Erythroblast (primary cell): Measurements from ENCODE around the gene RANGAP1.

ENCODE experiments used
- DNase-seq, 2 experiments: peaks; one replicate each; lab custom pipeline; 2025; lab: John Stamatoyannopoulos, UW
- GATA1 ChIP-seq: IDR thresholded peaks from 2 replicates; pipeline ENCODE4 v1.6.1; 2011; ENCODE audit warnings: low read depth, mild to moderate bottlenecking, control low read depth, low read length, moderate library complexity
- POLR2A ChIP-seq: IDR thresholded peaks from 2 replicates; pipeline ENCODE4 v1.6.1; 2011; ENCODE audit warnings: mild to moderate bottlenecking, low read length

The RANGAP1 gene

GRCh38 chr22:41226723-41227655 lies 59.0 kb downstream of the RANGAP1 start:
- no peak for DNase-seq
- TF ChIP-seq POLR2A (no peak), GATA1 (no peak)

- no peak for DNase-seq
- TF ChIP-seq POLR2A = no peak
- no peak for TF ChIP-seq GATA1
Measured at GRCh38 chr22:41223535-41223934, 62.5 kb downstream of the RANGAP1 start.

GRCh38 chr22:41222846-41223507 lies 63.0 kb downstream of the RANGAP1 start:
- DNase-seq = no peak
- TF ChIP-seq GATA1 (no peak), POLR2A (no peak)

- peak; percentile 26 for TF ChIP-seq POLR2A
- no peak for TF ChIP-seq GATA1
- DNase-seq = peak; percentile 66 to 85
Measured at GRCh38 chr22:41217553-41218157, 68.3 kb downstream of the RANGAP1 start.

- no peak for DNase-seq
- no peak for TF ChIP-seq POLR2A
Measured at GRCh38 chr22:41216984-41217383, 69.0 kb downstream of the RANGAP1 start.

DNA sequence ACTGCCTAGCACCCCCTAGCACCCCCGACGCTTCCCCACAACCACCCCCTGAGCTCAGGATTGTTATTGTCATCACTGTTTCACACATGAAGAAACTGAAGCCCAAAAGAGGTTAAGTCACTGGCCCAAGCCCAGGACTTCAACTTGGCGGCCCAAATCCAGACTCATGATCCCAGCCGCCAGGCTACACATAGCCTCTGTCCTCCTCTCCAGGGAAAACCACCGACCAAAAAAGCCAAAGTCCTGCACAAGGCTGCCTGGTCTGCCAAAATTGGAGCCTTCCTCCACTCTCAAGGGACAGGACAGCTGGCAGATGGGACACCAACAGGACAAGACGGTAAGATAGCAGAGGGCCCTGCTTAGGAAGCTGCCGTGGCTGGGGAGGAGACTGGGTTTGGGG lies 70.1 kb downstream of the RANGAP1 start:
- TF ChIP-seq GATA1 (no peak), POLR2A (no peak)
- no peak for DNase-seq

DNA sequence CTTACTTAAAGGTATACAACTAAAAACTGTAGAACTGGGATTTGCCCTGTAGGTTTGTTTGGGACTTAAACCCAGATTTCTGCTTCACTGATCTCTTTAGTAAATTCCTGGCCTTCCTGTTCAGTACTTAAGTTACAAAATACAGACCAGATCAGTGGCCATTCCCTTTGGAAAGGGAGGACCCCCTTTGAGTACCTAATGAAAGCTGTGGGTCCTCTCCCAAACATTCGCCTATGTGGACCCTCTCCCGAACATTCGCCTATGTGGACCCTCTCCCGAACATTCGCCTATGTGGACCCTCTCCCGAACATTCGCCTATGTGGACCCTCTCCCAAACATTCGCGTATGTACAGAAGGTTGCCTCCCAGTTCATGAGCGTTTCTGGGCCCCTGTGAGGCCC lies 70.6 kb downstream of the RANGAP1 start:
- TF ChIP-seq POLR2A (no peak), GATA1 (no peak)
- DNase-seq = no peak

DNA sequence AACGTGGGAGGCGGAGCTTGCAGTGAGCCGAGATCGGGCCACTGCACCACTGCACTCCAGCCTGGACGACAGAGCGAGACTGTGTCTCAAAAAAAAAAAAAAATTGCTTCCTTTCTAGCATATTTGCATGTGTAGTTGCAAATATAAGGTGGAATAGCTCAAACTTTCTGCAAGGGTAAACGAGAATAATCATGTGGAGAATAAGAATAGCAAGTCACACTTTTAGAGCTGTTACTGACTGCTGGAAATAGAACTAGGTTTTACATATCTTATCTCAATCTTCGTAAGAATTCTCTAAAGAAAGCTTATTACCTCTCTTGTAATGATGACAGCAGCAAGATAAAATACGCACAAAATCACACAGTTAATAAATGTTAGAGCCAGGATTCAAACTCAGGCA lies 79.3 kb downstream of the RANGAP1 start:
- no peak for DNase-seq
- TF ChIP-seq POLR2A = no peak
- TF ChIP-seq GATA1 = no peak

DNA sequence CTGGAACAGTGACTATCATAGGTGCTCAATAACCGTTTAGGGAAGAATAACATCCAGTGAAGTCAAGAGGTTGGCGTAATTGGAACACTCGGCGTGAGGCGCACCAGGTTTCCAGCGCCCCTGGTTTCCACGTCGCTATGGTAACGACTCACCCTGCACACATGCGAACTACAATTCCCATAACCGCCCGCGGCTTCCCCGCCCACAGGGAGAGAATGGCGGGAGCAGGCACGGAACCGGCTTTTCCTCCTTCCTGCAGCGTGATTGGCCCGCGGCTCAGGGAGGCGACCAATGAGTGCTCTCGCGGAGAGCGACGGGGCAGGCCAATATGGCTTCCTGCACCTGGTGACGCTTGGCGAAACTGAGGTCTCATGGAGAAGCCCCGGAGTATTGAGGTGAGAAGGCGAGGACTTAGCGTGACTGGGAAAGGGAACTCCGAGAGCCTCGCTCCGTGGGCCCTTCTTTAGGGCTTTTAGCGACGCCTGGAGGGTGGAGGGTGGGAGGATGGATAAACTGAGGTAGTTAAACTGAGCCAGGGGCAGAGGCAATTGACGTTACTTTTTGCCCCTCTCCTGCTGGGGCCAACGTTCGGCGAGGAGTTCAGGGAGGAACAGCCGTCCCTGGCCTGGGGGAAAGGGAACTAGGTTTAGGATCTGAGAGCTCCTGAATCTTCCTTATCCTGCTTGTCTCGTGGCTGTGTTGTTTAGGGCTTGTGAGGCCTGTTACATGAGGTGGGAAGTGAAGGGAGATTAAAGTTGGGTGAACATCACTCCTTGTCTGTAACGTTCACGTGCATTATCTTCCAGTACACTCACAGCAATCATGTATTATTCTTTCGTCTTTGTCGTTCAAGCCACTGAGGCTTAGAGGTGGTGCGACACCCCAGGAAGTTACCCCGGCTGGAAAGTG lies 80.7 kb downstream of the RANGAP1 start, which contains the start of gene L3MBTL2:
TSS of gene L3MBTL2 (plus strand) at position 321 of the 909 bp plus-strand sequence. CDS start at position 372, 51 bp downstream.
- TF ChIP-seq POLR2A = peak; percentile 88
- TF ChIP-seq GATA1 = no peak
- peak; percentile 97 to 98 for DNase-seq

DNA sequence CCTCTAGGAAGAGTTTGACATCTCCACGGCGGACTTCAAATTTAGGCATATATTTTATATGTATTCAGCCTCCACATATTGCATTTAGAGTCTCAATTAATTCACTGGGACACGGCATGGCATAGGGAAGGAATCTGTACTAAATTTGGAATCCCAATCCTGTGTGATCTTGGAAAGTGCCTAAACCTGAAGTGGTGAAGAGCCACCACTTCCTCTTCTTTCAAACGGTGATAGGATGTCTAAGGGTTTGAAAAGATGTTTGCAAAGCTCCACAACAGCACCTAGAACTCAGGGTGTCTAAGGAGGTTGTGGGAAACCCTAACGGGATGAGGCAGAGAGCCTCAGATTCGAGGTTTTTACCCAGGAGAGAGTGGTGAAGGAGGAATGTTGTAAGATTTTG lies 81.9 kb downstream of the RANGAP1 start:
- DNase-seq = no peak
- TF ChIP-seq GATA1 = no peak
- TF ChIP-seq POLR2A = no peak

- DNase-seq = no peak
- no peak for TF ChIP-seq POLR2A
- no peak for TF ChIP-seq GATA1
Measured at GRCh38 chr22:41203118-41203517, 82.9 kb downstream of the RANGAP1 start.

DNA sequence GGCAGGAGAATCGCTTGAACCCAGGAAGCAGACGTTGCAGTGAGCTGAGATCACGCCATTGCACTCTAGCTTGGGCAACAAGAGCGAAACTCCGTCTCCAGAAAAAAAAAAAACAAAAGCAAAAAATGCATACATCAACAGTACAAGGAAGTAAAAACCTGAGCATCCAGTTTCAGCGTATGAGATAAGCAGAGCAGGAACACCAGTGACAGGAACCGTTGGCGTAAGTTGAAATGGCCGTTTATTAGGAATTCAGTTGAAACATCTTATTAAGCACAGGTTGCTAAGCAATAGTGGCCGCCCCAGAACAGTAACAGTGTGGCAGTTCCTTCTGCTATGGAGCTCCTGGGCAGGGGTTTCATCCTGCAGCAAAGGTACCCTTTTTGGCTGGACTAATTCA lies 84.8 kb downstream of the RANGAP1 start:
- TF ChIP-seq GATA1 (no peak), POLR2A (no peak)
- DNase-seq = no peak
